Measurements from ENCODE around the gene SHOC1. TPM values are rescaled to one million over a fixed set of nuclear protein-coding genes. Genes with fewer than 3 reads are reported as not detected.

The SHOC1 gene
- total RNA-seq, 3 donors from 2014 or later (not counting 1 experiment from before 2014, with no cell fraction given): not detected

- H3K36me3 ChIP-seq (ENCODE audit: control insufficient read depth, insufficient read depth, low read length): no peaks in the 10 kb centered on the region
- DNase-seq: no peak
- TF ChIP-seq CTCF (IDR thresholded peaks at IDR 0.05): no peak
- intact Hi-C loops (cut with micrococcal nuclease): no loop called here
- no peak overlapping the region for H3K27ac Mint-ChIP-seq
- no peaks in the 10 kb centered on the region for H3K27me3 ChIP-seq (ENCODE audit: control insufficient read depth, insufficient read depth, low read length)
- no peaks in the 10 kb centered on the region for H3K4me1 Mint-ChIP-seq
- WGBS (ENCODE audit: insufficient coverage): 96% methylated on average over 4 of the region's 4 CpGs
- H3K27me3 Mint-ChIP-seq (ENCODE audit: low read depth in 2 of 2): peaks cover 15 to 34% of the 10 kb centered on the region in 2 donors
- H3K4me1 ChIP-seq (ENCODE audit: control insufficient read depth, insufficient read depth, low read length): no peaks in the 10 kb centered on the region
- H3K27ac ChIP-seq (ENCODE audit: low read length): no peak overlapping the region
- no peak overlapping the region for H3K4me3 Mint-ChIP-seq
- H3K9me3 ChIP-seq (ENCODE audit: control insufficient read depth, insufficient read depth, low read length): no peaks in the 10 kb centered on the region
- ATAC-seq: no peak
- H3K4me3 ChIP-seq (ENCODE audit: low read length): no peak overlapping the region
- H3K36me3 Mint-ChIP-seq: no peaks in the 10 kb centered on the region
- no peaks in the 10 kb centered on the region for H3K9me3 Mint-ChIP-seq
Observed at GRCh38 chr9:111833941-111834340, 39.2 kb upstream of the SHOC1 start.

GRCh38 chr9:111832449-111832848 lies 37.7 kb upstream of the SHOC1 start:
- Mint-ChIP-seq H3K27ac (no peak overlapping the region), H3K9me3 (no peaks in the 10 kb centered on the region), H3K27me3 (ENCODE audit: low read depth in 2 of 2) (peaks cover 8 to 22% of the 10 kb centered on the region in 2 donors), H3K4me3 (no peak overlapping the region), H3K36me3 (no peaks in the 10 kb centered on the region), H3K4me1 (no peaks in the 10 kb centered on the region)
- intact Hi-C loops (cut with micrococcal nuclease): no loop called here
- WGBS (ENCODE audit: insufficient coverage): 90% methylated on average over 2 of the region's 2 CpGs
- H3K36me3 ChIP-seq (ENCODE audit: control insufficient read depth, insufficient read depth, low read length): no peaks in the 10 kb centered on the region
- DNase-seq (no peak), ATAC-seq (no peak)
- H3K4me1 ChIP-seq (ENCODE audit: control insufficient read depth, insufficient read depth, low read length): no peaks in the 10 kb centered on the region
- H3K27ac ChIP-seq (ENCODE audit: low read length): no peak overlapping the region
- no peaks in the 10 kb centered on the region for H3K9me3 ChIP-seq (ENCODE audit: control insufficient read depth, insufficient read depth, low read length)
- no peak for TF ChIP-seq CTCF (IDR thresholded peaks at IDR 0.05)
- no peak overlapping the region for H3K4me3 ChIP-seq (ENCODE audit: low read length)
- H3K27me3 ChIP-seq (ENCODE audit: control insufficient read depth, insufficient read depth, low read length): no peaks in the 10 kb centered on the region

- no peaks in the 10 kb centered on the region for H3K4me1 ChIP-seq (ENCODE audit: control insufficient read depth, insufficient read depth, low read length)
- Mint-ChIP-seq H3K27me3 (ENCODE audit: low read depth in 2 of 2) (peaks cover 8 to 17% of the 10 kb centered on the region in 2 donors), H3K9me3 (no peaks in the 10 kb centered on the region), H3K27ac (no peak overlapping the region), H3K4me3 (no peak overlapping the region), H3K4me1 (no peaks in the 10 kb centered on the region), H3K36me3 (no peaks in the 10 kb centered on the region)
- DNase-seq (no peak), ATAC-seq (no peak)
- no peak overlapping the region for H3K4me3 ChIP-seq (ENCODE audit: low read length)
- H3K9me3 ChIP-seq (ENCODE audit: control insufficient read depth, insufficient read depth, low read length): no peaks in the 10 kb centered on the region
- no peaks in the 10 kb centered on the region for H3K36me3 ChIP-seq (ENCODE audit: control insufficient read depth, insufficient read depth, low read length)
- no peaks in the 10 kb centered on the region for H3K27me3 ChIP-seq (ENCODE audit: control insufficient read depth, insufficient read depth, low read length)
- no peak overlapping the region for H3K27ac ChIP-seq (ENCODE audit: low read length)
- intact Hi-C loops (cut with micrococcal nuclease): no loop called here
- TF ChIP-seq CTCF (IDR thresholded peaks at IDR 0.05): no peak
- 93% methylated on average over 2 of the region's 5 CpGs for WGBS (ENCODE audit: insufficient coverage)
Observed at GRCh38 chr9:111831371-111832108, 36.8 kb upstream of the SHOC1 start.

- Mint-ChIP-seq H3K27me3 (ENCODE audit: low read depth in 2 of 2) (peaks cover 8 to 10% of the 10 kb centered on the region in 2 donors), H3K4me1 (no peaks in the 10 kb centered on the region), H3K36me3 (no peaks in the 10 kb centered on the region), H3K4me3 (no peak overlapping the region), H3K9me3 (no peaks in the 10 kb centered on the region), H3K27ac (no peak overlapping the region)
- WGBS (ENCODE audit: insufficient coverage): 73% methylated on average over 4 of the region's 4 CpGs
- Histone ChIP-seq H3K27ac (ENCODE audit: low read length) (no peak overlapping the region), H3K4me1 (ENCODE audit: control insufficient read depth, insufficient read depth, low read length) (no peaks in the 10 kb centered on the region), H3K36me3 (ENCODE audit: control insufficient read depth, insufficient read depth, low read length) (no peaks in the 10 kb centered on the region), H3K27me3 (ENCODE audit: control insufficient read depth, insufficient read depth, low read length) (no peaks in the 10 kb centered on the region), H3K4me3 (ENCODE audit: low read length) (no peak overlapping the region), H3K9me3 (ENCODE audit: control insufficient read depth, insufficient read depth, low read length) (no peaks in the 10 kb centered on the region)
- ATAC-seq (no peak), DNase-seq (peak in 1 of 2 donors; percentile 44)
- intact Hi-C loops (cut with micrococcal nuclease): loop anchor here (1.0 kb wide), 1 partner anchor 246 kb away; no protein-coding TSS in a partner anchor
- TF ChIP-seq CTCF (IDR thresholded peaks at IDR 0.05): no peak
Observed at GRCh38 chr9:111828193-111828592, 33.5 kb upstream of the SHOC1 start.

Measured in natural killer cell (primary cell).